ENCODE data around the gene VASN. TPM values are rescaled to one million over a fixed set of nuclear protein-coding genes. Genes with fewer than 3 reads are reported as not detected.

Gene VASN
- total RNA-seq, result 13.0 TPM

DNA sequence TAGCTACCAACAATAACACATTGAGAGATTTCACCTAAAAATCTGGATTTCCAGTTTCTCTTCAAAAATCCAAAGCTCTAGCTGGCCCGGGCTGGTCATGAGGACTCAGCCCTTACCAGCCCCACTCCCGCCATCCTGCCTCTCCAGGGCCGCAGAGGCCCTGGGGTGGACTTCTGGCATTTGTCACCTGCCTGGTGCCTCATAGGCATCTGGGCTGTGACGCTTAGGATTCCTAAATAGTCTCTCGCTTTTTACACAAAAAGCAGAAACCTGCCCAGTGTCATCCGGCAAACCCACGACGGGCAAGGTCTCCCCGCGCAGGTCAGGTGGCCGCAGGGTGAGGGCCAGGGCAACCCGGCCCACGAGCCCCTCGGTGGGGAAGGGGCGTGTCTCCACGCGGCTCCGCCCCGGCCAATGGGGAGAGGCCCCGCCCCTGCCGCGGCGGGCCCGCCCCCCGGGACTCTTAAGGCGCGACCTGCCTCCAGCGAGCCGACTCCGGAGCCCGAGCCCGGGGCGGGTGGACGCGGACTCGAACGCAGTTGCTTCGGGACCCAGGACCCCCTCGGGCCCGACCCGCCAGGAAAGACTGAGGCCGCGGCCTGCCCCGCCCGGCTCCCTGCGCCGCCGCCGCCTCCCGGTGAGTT is at the start of gene VASN:
Gene VASN (plus strand): TSS at position 492 of the 644 bp plus-strand sequence. CDS start 9,030 bp downstream, outside the sequence.
- Histone ChIP-seq H3K36me3 (ENCODE audit: control insufficient read depth in 3 of 3, insufficient read depth in 3 of 3, low read length in 3 of 3) (no peaks in the 10 kb centered on the region), H3K27me3 (ENCODE audit: control insufficient read depth in 3 of 3, insufficient read depth in 3 of 3, low read length in 3 of 3) (no peaks in the 10 kb centered on the region), H3K9ac (ENCODE audit: low read depth in 1 of 3, low read length in 3 of 3) (peak within 1 kb of the TSS; percentile 39 to 74 (median 54)), H3K9me3 (ENCODE audit: control insufficient read depth in 3 of 3, low read length in 3 of 3) (no peaks in the 10 kb centered on the region), H3K27ac (ENCODE audit: low read depth, low read length) (peak within 1 kb of the TSS; percentile 81), H3K4me3 (ENCODE audit: low read length in 3 of 3) (peak within 1 kb of the TSS; percentile 55 to 68 (median 63)), H3K4me1 (ENCODE audit: control insufficient read depth in 3 of 3, insufficient read depth in 3 of 3, low read length in 3 of 3) (peaks cover 24 to 48% (median 40%) of the 10 kb centered on the region in 3 donors)

GRCh38 chr16:4322121-4323052 is 49.3 kb upstream of the VASN start:
- Histone ChIP-seq H3K4me1 (ENCODE audit: control insufficient read depth in 3 of 3, insufficient read depth in 3 of 3, low read length in 3 of 3) (peaks cover 49 to 60% (median 54%) of the 10 kb centered on the region in 3 donors), H3K9me3 (ENCODE audit: control insufficient read depth in 3 of 3, low read length in 3 of 3) (no peaks in the 10 kb centered on the region), H3K27me3 (ENCODE audit: control insufficient read depth in 3 of 3, insufficient read depth in 3 of 3, low read length in 3 of 3) (peaks cover 4 to 20% (median 11%) of the 10 kb centered on the region in 3 donors), H3K27ac (ENCODE audit: low read depth, low read length) (no peak overlapping the region), H3K36me3 (ENCODE audit: control insufficient read depth in 3 of 3, insufficient read depth in 3 of 3, low read length in 3 of 3) (no peaks in the 10 kb centered on the region), H3K4me3 (ENCODE audit: low read length in 3 of 3) (no peak overlapping the region), H3K9ac (ENCODE audit: low read depth in 1 of 3, low read length in 3 of 3) (no peak overlapping the region)

DNA sequence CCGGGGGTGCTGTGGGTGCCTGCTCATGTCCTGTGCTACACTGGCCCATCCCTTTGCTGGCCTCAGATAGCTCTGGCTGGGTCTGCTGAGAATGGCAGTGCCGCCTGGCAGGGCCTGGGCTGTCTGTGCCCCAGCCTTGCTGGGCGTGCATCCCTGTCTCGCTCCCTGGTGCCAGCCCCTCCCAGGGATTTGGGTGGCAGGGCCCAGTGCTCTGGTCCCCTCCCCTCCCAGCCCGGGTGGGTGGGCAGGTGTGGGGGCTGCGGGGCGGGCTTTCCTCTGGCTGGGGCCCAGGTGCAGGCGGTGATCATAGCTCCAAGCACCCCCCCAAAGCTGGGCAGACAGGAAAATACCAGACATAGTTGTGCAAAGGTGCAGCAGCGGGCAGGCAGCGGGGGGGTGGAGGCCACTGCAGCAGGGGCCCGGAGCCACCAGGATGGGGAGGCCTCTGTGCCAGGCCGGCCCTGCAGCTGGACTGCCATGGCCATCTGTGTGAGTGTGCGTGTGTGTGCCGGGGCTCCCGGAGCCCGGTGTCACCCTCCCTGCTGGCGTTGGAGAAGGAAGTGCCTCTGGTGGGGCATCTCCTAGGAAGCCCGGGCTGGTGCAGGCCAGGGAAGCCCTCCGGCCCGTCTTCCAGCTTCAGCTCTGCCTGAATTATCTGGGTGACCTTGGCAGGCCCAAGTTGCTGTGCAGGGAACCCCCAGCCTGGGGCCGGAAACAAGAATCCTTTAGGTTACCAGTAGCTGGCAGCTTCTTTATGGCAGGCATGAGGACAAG is 48.4 kb upstream of the VASN start:
- Histone ChIP-seq H3K9ac (ENCODE audit: low read depth in 1 of 3, low read length in 3 of 3) (peak overlapping the region in 1 of 3 donors; percentile 54), H3K36me3 (ENCODE audit: control insufficient read depth in 3 of 3, insufficient read depth in 3 of 3, low read length in 3 of 3) (no peaks in the 10 kb centered on the region), H3K4me1 (ENCODE audit: control insufficient read depth in 3 of 3, insufficient read depth in 3 of 3, low read length in 3 of 3) (peaks cover 46 to 56% (median 49%) of the 10 kb centered on the region in 3 donors), H3K27me3 (ENCODE audit: control insufficient read depth in 3 of 3, insufficient read depth in 3 of 3, low read length in 3 of 3) (peaks cover 4 to 13% (median 11%) of the 10 kb centered on the region in 3 donors), H3K27ac (ENCODE audit: low read depth, low read length) (peak overlapping the region; percentile 70), H3K9me3 (ENCODE audit: control insufficient read depth in 3 of 3, low read length in 3 of 3) (no peaks in the 10 kb centered on the region), H3K4me3 (ENCODE audit: low read length in 3 of 3) (no peak overlapping the region)

- peaks cover 51 to 56% (median 54%) of the 10 kb centered on the region in 3 donors for H3K4me1 ChIP-seq (ENCODE audit: control insufficient read depth in 3 of 3, insufficient read depth in 3 of 3, low read length in 3 of 3)
- H3K27me3 ChIP-seq (ENCODE audit: control insufficient read depth in 3 of 3, insufficient read depth in 3 of 3, low read length in 3 of 3), result peaks cover 4 to 13% (median 11%) of the 10 kb centered on the region in 3 donors
- peak overlapping the region in 2 of 3 donors; percentile 6 to 30 for H3K4me3 ChIP-seq (ENCODE audit: low read length in 3 of 3)
- H3K9me3 ChIP-seq (ENCODE audit: control insufficient read depth in 3 of 3, low read length in 3 of 3), result no peaks in the 10 kb centered on the region
- peak overlapping the region in 1 of 3 donors; percentile 54 for H3K9ac ChIP-seq (ENCODE audit: low read depth in 1 of 3, low read length in 3 of 3)
- H3K27ac ChIP-seq (ENCODE audit: low read depth, low read length), result peak overlapping the region; percentile 70
- H3K36me3 ChIP-seq (ENCODE audit: control insufficient read depth in 3 of 3, insufficient read depth in 3 of 3, low read length in 3 of 3), result no peaks in the 10 kb centered on the region
Measured at GRCh38 chr16:4323845-4324488, 47.7 kb upstream of the VASN start.

GRCh38 chr16:4324492-4325252 is 47.0 kb upstream of the VASN start:
- Histone ChIP-seq H3K9ac (ENCODE audit: low read depth in 1 of 3, low read length in 3 of 3) (peak overlapping the region in 1 of 3 donors; percentile 54), H3K4me3 (ENCODE audit: low read length in 3 of 3) (peak overlapping the region in 2 of 3 donors; percentile 6 to 30), H3K9me3 (ENCODE audit: control insufficient read depth in 3 of 3, low read length in 3 of 3) (no peaks in the 10 kb centered on the region), H3K4me1 (ENCODE audit: control insufficient read depth in 3 of 3, insufficient read depth in 3 of 3, low read length in 3 of 3) (peaks cover 49 to 56% (median 55%) of the 10 kb centered on the region in 3 donors), H3K27me3 (ENCODE audit: control insufficient read depth in 3 of 3, insufficient read depth in 3 of 3, low read length in 3 of 3) (peaks cover under 1 to 8% (median 5%) of the 10 kb centered on the region in 3 donors), H3K36me3 (ENCODE audit: control insufficient read depth in 3 of 3, insufficient read depth in 3 of 3, low read length in 3 of 3) (no peaks in the 10 kb centered on the region), H3K27ac (ENCODE audit: low read depth, low read length) (peak overlapping the region; percentile 19)

DNA sequence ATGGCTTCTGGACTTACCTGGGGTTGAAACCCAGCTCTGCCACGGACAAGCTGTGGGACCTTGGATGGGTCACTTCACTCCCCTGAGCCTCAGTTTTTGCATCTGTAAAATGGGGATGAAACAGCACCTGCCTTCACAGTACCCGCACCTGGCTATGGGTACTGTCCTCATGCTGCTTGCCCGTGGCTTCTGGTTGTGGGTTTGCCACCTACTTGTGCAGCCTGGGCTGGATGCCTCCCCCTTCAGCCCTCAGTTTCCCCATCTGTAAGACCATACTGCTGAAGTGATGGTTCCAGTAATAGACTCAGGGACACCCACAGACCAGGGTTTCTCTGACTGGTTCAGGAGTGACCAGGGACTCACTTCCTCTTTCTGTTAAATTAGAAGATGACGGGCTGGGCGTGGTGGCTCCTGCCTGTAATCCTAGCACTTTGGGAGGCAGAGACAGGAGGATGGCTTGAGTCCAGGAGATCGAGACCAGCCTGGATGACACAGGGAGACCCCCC is 46.3 kb upstream of the VASN start:
- H3K27me3 ChIP-seq (ENCODE audit: control insufficient read depth in 3 of 3, insufficient read depth in 3 of 3, low read length in 3 of 3), result peaks cover 0 to 5% (median 2%) of the 10 kb centered on the region in 3 donors
- no peak overlapping the region for H3K27ac ChIP-seq (ENCODE audit: low read depth, low read length)
- peak overlapping the region in 1 of 3 donors; percentile 33 for H3K9ac ChIP-seq (ENCODE audit: low read depth in 1 of 3, low read length in 3 of 3)
- H3K9me3 ChIP-seq (ENCODE audit: control insufficient read depth in 3 of 3, low read length in 3 of 3), result no peaks in the 10 kb centered on the region
- H3K4me1 ChIP-seq (ENCODE audit: control insufficient read depth in 3 of 3, insufficient read depth in 3 of 3, low read length in 3 of 3), result peaks cover 46 to 54% (median 51%) of the 10 kb centered on the region in 3 donors
- no peaks in the 10 kb centered on the region for H3K36me3 ChIP-seq (ENCODE audit: control insufficient read depth in 3 of 3, insufficient read depth in 3 of 3, low read length in 3 of 3)
- H3K4me3 ChIP-seq (ENCODE audit: low read length in 3 of 3), result no peak overlapping the region

DNA sequence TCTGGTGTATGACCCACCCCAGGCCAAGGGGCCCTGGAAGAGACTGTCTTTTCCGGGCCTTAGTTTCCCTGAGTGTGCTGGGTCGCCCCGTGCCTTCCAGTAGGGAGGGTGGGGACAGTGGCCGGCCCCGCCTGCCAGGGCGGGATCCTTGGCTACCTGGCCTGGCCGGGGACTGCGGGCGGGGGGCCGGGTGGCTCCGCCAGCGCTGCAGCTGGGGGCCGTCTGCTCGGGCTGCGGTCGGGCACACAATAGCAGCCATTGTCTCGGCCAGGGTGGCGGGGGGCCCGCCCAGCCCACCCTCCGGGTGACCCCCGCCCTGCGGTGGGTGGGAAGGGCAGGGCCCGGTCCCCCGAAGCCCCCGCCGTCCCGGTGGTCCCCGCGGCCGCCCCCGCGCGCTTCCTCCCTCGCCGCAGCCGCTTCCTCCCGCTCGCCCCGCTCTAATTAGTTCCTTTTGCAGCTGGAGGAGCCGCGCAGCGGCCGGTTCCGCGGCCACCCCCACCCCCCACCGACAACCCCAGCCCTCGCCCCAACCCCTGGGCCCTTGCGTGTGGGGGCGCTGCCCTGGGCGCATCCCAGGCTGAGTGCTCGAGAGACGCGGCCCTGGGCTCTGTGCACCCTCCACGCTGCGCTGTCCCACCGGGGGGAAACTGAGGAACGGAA is 44.1 kb upstream of the VASN start:
- Histone ChIP-seq H3K9ac (ENCODE audit: low read depth in 1 of 3, low read length in 3 of 3) (peak overlapping the region; percentile 57 to 77 (median 67)), H3K27ac (ENCODE audit: low read depth, low read length) (peak overlapping the region; percentile 66), H3K4me3 (ENCODE audit: low read length in 3 of 3) (peak overlapping the region; percentile 54 to 70 (median 61)), H3K4me1 (ENCODE audit: control insufficient read depth in 3 of 3, insufficient read depth in 3 of 3, low read length in 3 of 3) (peaks cover 37 to 48% (median 42%) of the 10 kb centered on the region in 3 donors), H3K27me3 (ENCODE audit: control insufficient read depth in 3 of 3, insufficient read depth in 3 of 3, low read length in 3 of 3) (peaks cover 0 to 4% (median 0%) of the 10 kb centered on the region in 3 donors), H3K36me3 (ENCODE audit: control insufficient read depth in 3 of 3, insufficient read depth in 3 of 3, low read length in 3 of 3) (peaks cover 0 to 4% (median 4%) of the 10 kb centered on the region in 3 donors), H3K9me3 (ENCODE audit: control insufficient read depth in 3 of 3, low read length in 3 of 3) (no peaks in the 10 kb centered on the region)

GRCh38 chr16:4328046-4328781 is 43.4 kb upstream of the VASN start:
- H3K4me1 ChIP-seq (ENCODE audit: control insufficient read depth in 3 of 3, insufficient read depth in 3 of 3, low read length in 3 of 3), result peaks cover 37 to 48% (median 37%) of the 10 kb centered on the region in 3 donors

More at GRCh38 chr16:4328046-4328781, 43.4 kb upstream of the VASN start:
- Histone ChIP-seq H3K27me3 (ENCODE audit: control insufficient read depth in 3 of 3, insufficient read depth in 3 of 3, low read length in 3 of 3) (peaks cover 0 to 4% (median 0%) of the 10 kb centered on the region in 3 donors), H3K36me3 (ENCODE audit: control insufficient read depth in 3 of 3, insufficient read depth in 3 of 3, low read length in 3 of 3) (peaks cover 0 to 5% (median 4%) of the 10 kb centered on the region in 3 donors), H3K4me3 (ENCODE audit: low read length in 3 of 3) (peak overlapping the region; percentile 54 to 70 (median 61)), H3K9ac (ENCODE audit: low read depth in 1 of 3, low read length in 3 of 3) (peak overlapping the region; percentile 57 to 77 (median 67)), H3K27ac (ENCODE audit: low read depth, low read length) (peak overlapping the region; percentile 66), H3K9me3 (ENCODE audit: control insufficient read depth in 3 of 3, low read length in 3 of 3) (no peaks in the 10 kb centered on the region)

Data from skeletal muscle tissue (tissue), 4 donors.